GM18517 (cell line): Measurements from ENCODE around the gene LAMB2.

Source experiments
- ATAC-seq: cut with Tn5 transposase; IDR thresholded peaks from one replicate; pipeline ENCODE4 v1.9.1; 2021; ENCODE audit warnings: mild to moderate bottlenecking, moderate library complexity; ENCODE audit not compliant: unreplicated experiment

Gene LAMB2

DNA sequence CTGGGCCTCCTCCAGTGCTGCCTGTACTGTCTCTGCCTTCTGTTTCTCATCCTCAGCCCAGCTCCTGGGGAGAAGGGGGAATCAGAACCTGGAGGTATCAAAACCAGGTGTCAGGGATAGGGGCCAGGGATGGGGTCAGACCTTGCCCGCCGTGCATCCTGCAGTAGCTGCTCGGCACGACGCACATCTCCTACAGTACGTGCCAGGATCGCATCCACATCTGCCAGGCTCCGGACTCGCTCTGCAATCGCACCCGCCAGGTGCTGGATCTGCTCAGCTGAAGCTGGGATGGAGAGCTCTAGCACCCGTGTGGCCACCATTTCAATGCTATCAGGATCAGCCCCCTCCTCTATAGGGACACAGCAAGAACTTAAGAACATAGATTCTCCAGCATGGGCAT lies 10.8 kb downstream of the LAMB2 start:
- no peak for ATAC-seq

GRCh38 chr3:49121132-49121736 lies 11.6 kb downstream of the LAMB2 start:
- no peak for ATAC-seq

- ATAC-seq = peak; percentile 85
Observed at GRCh38 chr3:49120438-49121131, 12.3 kb downstream of the LAMB2 start, which contains the start of gene USP19. Gene USP19 (minus strand): TSS chr3:49120823. CDS start chr3:49119145, 1,678 bp downstream.

GRCh38 chr3:49120096-49120437 lies 12.8 kb downstream of the LAMB2 start:
- ATAC-seq = no peak

- ATAC-seq = no peak
Observed at GRCh38 chr3:49119439-49119838, 13.4 kb downstream of the LAMB2 start.

GRCh38 chr3:49119036-49119435 lies 13.8 kb downstream of the LAMB2 start:
- no peak for ATAC-seq

GRCh38 chr3:49112262-49112661 lies 20.6 kb downstream of the LAMB2 start:
- no peak for ATAC-seq

DNA sequence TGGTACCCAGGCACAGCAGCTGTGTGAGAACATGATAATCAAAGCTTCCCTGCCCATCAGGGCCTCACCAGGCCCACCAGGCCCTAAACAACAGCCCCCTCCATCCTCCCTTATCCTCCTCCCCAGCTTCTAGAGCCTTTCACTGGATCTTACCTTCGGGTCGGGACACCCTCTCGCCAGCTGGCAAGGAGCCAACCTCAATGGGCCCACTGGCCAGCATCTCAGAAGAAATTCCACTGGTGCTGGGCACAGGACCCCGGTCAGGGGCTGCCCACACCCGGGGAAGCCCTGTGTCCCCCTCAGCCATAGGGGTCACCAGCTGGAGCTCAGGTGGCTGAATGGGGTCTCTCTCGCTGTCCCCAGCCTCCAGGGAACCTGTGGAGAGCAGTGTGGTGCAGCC lies 21.5 kb downstream of the LAMB2 start:
- no peak for ATAC-seq

DNA sequence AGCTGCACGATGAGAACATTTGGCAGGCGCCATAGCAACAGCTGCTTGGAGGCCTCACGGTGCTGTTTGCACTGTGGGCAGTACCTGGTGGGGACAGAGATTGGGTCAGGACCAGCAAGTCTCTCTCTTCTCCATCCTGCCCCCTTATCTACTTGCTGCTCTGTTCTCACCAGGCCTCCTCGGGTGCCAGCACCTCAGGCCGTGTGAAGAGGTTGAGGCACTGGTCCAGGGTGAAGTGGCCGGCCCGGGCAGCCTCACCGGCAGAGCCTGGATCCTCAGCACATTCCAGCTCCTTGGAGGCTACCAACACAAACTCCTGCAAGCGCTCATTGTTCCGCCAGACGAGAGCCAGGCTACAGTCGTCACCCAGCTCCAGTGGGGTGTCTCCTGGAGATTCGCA lies 22.1 kb downstream of the LAMB2 start:
- no peak for ATAC-seq

- no peak for ATAC-seq
Observed at GRCh38 chr3:49108346-49108745, 24.5 kb downstream of the LAMB2 start.

DNA sequence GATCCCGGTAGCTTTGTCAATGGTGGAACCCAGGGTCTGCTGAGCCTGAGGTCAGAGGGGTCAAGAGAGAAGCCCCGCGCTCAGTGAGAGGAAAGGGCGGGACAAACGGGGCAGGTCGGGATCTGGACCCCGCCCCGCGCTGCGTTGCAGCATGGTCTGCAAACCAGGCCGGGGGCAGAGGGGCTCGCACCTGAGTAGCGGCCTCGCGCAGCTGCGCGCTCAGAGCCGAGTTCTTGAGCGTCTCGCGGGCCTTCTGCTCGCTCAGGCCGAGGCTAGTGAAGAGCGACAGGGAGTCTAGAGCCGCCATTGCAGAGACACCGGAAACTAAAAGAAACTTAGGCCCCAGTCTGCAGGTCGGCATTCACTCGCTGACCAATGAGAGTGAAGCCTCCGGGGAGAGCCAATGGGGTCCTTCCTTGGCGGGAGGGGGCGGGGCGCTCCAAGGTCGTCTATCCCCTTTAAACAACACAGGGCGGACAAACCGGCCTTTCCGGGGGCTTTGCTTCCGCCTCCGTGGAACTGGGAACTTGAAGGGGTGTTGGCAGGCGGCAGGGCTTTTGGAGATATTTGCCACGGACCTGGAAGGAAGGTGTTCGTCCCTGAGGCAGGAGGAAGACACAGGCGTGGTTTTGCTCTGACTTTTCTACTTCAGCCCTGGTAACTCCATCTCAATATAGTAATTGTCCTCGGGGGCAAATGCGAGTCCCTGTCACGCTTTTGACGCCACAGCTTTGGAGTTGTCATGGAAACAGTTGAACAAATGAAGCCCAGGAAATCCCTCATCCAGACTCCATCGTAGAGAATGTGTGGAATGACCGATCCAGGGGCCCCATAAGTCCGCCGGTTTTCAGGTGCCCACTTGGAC lies 28.2 kb downstream of the LAMB2 start, which contains the start of gene QARS1:
QARS1 (minus strand) TSS at position 331 of the 865 bp plus-strand sequence; CDS start at position 307, 24 bp downstream.
- peak; percentile 80 for ATAC-seq

GRCh38 chr3:49104052-49104426 lies 28.8 kb downstream of the LAMB2 start:
- ATAC-seq = no peak

DNA sequence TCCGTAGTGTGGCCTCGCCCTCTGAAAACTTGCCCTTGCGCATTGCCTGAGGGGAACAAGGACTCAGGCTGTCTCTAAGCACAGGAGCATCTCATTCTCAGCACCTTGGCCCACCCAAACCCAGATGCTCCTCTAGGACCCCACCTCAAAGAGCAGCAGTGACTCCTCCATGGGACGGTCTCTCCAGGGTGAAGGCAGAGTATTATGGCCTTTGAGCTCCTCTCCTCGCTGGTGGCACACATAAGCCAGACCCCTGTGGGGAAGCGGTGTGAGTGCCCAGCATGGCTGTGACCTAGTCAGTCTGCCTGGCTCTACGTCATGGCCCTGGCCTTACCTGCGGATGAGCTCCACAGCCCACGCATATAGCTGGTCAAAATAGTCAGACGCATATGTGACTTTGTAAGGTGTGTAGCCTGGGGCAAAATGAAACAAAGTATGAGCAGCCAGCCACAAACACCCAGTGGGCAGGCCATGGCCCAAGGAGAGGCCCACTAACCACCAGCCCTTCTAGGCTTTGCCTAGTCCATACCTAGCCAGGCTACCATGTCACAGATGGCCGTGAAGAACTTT lies 32.7 kb downstream of the LAMB2 start:
- ATAC-seq = no peak

GRCh38 chr3:49098910-49099630 lies 33.8 kb downstream of the LAMB2 start:
- no peak for ATAC-seq

DNA sequence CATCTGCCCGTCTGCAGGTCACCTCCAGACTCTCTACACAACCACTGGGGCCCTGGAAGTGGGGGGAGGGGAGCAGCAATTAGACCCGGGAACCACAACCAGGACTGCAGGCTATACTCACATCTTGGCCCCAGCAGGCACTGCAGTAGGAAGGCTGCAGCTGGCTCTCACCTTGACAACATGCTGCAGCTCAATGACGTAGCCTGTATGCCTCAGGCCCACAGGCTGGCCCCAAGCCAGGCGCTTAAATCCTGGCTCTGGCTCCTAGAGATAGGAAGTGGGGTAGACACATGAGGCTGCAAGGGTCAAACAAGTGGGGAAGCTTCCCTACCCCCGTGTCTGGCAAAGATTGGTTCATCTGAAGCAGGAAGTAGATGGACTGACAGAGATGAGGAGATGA lies 34.4 kb downstream of the LAMB2 start:
- ATAC-seq = no peak

DNA sequence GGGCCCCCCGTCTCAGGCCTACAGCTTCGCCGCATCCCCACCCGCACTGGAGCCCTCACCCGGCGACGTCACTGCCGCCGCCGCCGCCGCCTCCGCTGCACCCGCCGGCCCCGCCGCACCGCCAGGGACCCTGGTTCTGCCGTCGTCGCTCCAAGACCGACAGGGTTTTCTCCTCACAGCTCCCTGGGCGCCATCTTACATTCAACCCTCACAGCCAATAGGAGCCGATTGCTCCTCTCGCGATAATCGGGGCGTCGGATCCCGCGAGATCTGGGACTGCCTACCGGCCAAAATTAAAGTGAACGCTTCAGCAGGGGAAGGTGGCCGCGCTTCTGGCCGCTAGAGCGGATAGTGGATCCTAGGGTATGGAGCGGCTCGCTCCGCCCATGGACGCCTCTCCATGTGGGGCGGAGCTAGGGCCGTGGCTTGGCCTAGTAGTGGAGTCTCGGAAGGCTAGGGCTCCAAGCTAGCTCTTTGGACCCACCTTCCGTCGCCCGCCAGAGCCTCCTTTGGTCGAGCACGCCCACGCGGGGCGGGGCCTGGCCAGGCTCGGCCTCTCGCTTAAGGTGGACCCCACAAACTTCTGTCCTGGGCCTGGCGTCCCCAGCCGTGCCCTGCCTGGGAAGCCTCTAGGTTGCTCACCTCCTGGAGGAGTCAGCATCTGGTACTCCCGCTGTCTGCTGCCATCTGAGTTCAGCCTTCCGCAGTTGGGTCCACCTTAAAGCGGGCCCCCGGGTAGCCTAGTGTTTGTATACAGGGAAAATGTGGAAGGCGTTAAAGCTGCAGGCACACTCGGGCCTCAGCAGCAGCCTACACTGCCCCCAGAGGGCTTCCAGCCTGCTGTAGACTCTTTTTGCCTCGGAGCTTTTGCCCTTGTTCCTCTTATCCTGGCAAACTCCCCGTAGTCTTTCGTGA lies 38.7 kb downstream of the LAMB2 start, which contains the start of gene QRICH1:
QRICH1 (minus strand) TSS at position 219 of the 915 bp plus-strand sequence. CDS start 17,054 bp downstream, outside the sequence.
- peak; percentile 77 for ATAC-seq

- peak; percentile 34 for ATAC-seq
Observed at GRCh38 chr3:49092938-49093852, 39.7 kb downstream of the LAMB2 start.

DNA sequence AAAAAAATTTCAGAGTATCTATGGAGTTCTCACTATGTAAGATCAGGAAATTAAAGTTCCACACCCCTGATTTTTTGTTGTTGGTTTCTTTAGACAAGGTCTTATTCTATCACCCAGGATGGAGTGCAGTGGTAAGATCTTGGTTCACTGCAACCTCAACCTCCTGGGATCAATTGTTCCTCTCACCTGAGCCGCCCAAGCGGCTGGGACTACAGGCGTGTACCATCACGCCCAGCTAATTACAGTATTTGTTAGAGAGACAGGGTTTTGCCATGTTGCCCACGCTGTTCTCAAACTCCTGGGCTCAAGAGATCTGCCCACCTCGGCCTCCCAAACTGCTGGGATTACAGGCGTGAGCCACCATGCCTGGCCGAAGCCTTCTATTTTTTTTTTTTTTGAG lies 51.4 kb downstream of the LAMB2 start:
- ATAC-seq = no peak
